GM21423 (cell line): ENCODE data around the gene ASIC2.

ENCODE experiments used
- ATAC-seq: cut with Tn5 transposase; IDR thresholded peaks from one replicate; pipeline ENCODE4 v1.9.1; 2021; ENCODE audit warnings: mild to moderate bottlenecking, moderate library complexity; ENCODE audit not compliant: unreplicated experiment

Gene ASIC2

DNA sequence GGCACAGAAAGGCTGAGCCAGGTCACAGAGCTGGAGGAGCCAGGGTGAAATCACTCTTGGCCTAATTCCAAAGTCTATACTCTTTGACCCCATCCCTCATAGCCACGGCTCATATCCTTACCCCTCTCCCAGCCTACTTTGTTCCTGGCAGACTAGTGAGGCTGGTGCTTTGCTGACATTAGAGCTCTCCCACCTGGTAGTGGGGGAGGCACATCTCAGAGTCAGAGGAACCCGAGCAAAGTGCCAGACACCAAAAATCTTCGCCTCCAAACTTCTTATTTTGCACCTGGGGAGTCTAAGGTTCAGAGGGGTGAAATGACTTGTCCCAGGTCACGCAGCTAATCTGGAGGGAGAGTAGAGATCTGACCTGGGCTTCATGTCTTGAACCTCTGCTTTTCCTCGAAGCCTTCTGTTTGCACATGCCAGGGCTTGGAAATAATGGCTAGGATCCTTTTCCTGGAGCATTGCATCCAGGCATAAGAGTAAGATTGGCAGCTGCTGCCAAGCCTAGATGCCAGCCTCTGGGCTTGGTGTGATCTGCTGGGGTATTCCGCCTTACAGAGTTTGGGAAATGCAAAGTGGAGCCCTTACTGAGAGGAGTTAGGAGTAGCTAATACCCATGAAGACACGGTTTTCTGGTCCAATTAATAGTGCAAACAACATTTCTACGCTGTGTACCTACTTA, 174.6 kb downstream of the ASIC2 start:
- no peak for ATAC-seq

DNA sequence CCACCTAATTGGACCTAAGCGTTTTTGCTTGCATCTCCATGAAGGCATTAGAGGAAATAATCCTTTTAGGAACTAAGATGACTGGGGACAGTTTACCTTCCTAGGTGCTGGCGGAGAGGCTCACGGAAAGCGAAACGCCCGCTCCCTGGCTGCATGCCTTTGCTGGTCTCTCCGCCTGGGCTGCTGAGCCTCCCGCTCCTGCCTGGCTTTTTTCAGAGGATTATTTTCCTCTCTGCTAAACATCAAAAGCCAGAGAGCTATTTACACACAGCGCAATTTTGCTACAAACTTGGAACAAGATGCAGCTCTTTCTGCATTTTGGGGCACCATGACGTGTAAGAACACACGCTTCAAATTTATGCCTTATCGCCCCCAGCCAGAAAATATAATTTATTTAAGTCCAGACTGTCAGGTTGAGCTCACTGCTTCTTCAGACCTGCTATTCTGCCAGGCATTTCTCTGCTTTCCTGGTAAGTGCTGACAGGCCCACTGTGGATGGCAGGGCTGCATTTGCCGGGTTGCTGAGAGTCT, 177.0 kb downstream of the ASIC2 start:
- no peak for ATAC-seq

DNA sequence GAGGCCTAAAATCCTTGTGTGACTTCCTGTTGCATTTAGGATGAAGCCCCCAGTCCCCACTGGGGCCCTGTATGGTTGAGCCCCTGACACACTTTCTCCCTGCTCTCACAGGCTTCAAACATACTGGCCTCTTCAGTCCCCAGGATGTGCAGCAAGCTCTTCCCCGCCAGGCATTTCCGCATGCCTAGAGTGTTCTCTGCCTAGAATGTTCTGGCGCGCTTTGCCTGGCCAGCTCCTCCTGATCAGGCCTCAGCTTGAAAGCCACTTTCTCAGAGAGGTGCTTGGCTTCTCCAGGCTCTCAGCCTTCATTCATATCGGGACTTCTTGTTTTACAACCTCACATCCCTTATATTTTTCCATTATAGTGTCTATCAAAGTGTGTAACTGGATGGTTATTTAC, 177.7 kb downstream of the ASIC2 start:
- ATAC-seq, result no peak

DNA sequence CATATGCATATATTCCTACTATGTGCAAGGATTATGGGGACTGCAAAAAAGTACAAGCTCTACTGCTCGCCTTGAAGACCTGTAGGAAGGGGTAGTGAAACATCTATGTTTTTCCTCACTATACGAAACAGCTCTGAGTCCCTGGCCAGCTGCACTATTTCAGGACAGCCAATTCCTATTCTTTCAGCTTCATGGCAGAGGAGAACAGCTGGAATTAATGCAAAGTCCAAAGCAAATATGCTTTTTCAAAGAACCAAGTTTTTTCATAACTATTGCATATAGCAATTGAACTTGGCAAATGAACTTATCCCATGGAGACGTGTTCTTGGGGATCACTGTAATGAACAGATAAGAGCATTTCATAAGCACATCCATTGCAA, 179.1 kb downstream of the ASIC2 start:
- ATAC-seq, result no peak

GRCh38 chr17:33113276-33113990, 179.7 kb downstream of the ASIC2 start:
- no peak for ATAC-seq

GRCh38 chr17:33112763-33113162, 180.3 kb downstream of the ASIC2 start:
- no peak for ATAC-seq

GRCh38 chr17:33109336-33110072, 183.6 kb downstream of the ASIC2 start:
- ATAC-seq, result no peak

GRCh38 chr17:33106525-33107165, 186.4 kb downstream of the ASIC2 start:
- ATAC-seq, result no peak

- no peak for ATAC-seq
Observed at GRCh38 chr17:33105911-33106310, 187.2 kb downstream of the ASIC2 start.

DNA sequence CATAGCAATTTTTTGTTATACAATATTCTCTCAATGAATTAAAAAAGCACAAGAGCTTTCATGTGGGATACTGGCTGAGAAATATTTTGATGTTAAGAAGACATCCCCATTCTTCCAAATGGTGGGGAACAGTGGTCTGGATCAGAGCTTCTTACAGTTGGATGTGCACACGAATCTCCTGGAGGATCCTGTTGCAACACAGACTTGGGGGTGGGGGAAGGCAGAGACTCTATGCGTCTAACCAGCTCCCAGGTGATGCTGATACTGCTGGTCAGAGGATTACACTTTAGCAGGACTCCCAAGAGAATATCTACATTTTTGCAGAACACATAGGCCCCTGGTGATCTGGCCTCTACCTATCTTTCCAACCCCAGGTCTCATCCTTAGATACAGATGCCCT, 193.2 kb downstream of the ASIC2 start:
- no peak for ATAC-seq

DNA sequence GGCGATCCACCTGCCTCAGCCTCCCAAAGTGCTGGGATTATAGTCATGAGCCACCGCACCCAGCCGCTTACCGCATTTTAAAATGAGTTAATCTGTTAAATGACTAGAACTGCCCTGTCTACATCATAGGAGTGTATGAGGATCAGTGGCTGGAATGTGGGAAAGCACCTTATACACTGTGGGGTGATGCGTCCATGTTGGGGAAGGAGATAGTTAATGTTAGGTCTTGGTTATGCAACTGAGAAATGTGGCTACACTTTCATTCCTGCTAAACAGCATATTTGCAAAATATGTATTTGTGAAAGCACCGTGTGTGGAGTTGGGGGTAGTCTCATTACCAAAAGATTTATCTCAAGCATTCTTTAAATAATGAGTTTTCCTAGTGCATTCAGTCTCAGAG, 193.8 kb downstream of the ASIC2 start:
- ATAC-seq, result no peak

DNA sequence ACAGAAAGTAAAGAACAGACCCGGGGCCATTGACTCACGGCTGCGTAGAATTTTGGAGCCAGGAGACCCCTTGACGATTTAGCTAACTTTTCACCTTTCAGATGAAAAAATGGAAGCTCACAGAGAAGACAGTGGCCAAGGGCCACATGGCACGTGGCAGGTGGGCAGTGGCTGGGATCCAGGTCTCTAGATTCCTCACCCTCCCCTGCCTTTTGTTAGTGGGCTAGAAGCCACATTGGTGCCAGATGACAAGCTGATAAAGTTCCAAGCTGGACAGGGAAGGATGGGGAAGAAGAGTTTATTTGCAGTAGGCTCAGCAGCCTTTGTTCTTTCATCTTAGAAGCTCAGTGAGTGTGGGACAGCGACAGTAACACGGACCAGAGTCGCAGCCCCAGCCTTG, 195.7 kb downstream of the ASIC2 start:
- no peak for ATAC-seq

DNA sequence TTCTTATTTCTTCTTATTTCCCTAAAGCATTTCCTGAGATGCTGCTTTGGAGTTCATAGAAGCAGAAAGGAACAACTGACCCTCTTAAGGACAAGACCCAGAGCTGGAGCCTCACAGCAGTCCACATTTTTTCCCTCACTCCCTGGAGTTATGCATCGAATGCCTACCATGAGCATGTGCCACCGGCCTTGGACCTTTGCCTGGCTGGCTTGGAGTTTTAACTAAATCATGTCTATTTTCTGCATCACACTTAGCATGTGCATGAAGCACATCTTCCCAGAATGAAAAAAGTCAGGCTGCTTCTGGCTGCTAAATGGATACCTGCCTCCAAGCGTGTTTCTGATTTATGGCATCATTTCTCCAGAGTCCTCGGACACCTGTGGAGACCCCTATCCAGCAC, 196.9 kb downstream of the ASIC2 start:
- ATAC-seq, result no peak

GRCh38 chr17:33091271-33091670, 201.8 kb downstream of the ASIC2 start:
- ATAC-seq, result no peak

DNA sequence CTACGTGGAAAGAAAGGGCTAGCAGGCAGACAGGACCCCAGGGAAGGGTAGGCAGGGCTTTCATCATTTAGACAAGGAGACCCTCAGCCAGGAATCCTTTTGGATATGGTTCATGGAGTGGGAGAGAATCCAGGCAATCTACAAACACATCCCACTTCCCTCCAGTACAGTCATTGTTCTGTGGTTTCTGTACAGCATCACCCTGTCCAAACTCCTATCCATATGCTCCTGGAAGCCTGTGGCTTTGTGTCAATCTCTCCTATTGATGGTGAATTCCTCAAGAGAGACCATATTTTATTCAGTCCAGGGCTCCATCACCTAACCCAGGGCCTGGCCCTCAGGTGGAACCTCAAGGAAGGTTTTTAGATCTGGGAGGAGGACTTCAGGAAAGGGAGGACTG, 202.3 kb downstream of the ASIC2 start:
- ATAC-seq, result no peak

GRCh38 chr17:33086878-33087277, 206.2 kb downstream of the ASIC2 start:
- no peak for ATAC-seq

- no peak for ATAC-seq
Observed at GRCh38 chr17:33086041-33086440, 207.1 kb downstream of the ASIC2 start.

GRCh38 chr17:33085256-33085655, 207.8 kb downstream of the ASIC2 start:
- no peak for ATAC-seq

DNA sequence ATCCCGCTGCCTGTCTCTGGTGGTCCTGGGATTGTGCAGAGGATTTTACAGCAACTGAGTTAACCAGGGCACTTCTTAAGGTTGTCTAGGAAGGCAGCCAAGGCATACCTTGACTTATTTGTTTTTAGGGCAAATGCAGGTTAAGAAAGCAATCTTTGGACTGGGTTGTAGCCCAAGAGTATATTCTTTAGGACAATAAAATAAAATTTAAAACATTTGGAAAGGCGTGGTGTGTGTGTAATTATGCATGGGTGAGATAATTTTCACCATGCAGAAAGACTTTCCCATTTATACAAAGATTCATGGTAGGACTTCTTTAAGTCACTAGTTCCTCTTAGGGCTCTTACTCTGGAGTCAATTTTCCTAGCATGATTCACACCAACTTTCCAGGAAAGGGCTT, 208.3 kb downstream of the ASIC2 start:
- ATAC-seq, result no peak

- no peak for ATAC-seq
Observed at GRCh38 chr17:33082529-33083173, 210.4 kb downstream of the ASIC2 start.

DNA sequence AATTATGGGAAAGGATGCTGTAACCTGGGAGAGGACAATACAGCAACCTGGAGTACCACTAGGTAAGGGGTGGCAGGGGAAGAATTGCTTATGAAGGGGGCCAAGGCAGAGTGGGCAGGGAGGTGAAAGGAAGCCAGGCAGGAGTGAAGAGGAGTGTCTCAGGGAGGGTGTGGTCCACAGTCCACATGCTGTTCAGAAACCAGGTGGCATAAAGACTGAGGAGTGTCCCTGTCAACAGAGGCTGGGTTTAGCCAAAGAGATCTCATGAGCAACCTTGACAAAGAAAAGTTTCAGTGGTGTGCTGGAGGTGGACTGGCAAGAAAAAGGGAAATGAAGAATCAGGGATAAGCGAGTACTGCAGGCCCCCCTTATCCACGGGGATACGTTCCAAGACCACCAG, 213.0 kb downstream of the ASIC2 start:
- no peak for ATAC-seq
